Fibroblast of skin of right quadriceps (primary cell): ENCODE results near the gene FAM24A.
"Not testable (repeated sequence)": the region's sequence is repeated elsewhere in the genome, so short reads cannot be mapped to it uniquely, and the experiment has no call there.

Experiments used
- DNase-seq: peaks from one replicate; pipeline ENCODE4 v3.0.0-alpha.2; 2013

FAM24A gene, protein sequence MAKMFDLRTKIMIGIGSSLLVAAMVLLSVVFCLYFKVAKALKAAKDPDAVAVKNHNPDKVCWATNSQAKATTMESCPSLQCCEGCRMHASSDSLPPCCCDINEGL

DNA sequence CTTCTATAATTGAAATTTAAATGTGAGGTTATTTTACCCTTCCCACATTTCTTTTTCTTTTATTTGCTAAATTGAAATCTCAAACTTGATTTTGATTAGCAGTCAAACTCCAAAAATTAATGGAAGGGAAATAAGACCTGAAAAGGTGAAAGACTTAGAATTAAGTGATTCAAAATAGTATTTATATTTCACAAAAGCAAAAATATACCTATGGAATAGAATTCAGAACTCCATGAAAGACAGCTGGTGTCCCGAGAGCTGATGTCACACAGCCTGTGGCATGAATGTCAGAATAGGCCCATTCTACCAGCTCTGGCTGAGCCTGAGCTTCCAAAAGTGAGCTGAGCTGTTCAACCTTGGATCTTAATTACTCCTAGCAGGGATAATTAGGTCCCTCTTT is at the start of gene FAM24A:
Gene FAM24A, plus strand, starts transcription at position 301 of the 400 bp plus-strand sequence. CDS start 1,025 bp downstream, outside the sequence.
- DNase-seq: no peak

DNA sequence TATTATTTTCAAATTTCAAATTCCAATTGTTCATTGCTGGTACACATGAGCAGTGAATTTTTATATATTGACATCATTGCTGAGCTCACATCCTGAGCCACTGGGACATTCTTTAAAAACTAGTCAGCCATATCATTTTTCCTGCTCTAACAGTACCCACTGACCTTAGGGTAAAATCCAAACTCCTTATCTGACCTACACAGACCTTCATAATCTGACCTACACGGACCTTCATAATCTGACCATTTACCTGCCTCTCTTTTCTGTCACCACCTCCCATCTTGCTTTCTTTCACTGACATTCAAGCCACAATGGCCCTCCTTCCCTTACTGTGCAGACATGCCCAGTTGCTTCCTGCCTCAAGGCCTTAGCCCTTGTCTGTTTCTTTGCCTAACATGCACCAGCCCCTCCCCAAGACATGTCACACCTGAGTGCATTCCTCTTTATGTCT is 48.7 kb upstream of the FAM24A start:
- DNase-seq: peak; percentile 64

DNA sequence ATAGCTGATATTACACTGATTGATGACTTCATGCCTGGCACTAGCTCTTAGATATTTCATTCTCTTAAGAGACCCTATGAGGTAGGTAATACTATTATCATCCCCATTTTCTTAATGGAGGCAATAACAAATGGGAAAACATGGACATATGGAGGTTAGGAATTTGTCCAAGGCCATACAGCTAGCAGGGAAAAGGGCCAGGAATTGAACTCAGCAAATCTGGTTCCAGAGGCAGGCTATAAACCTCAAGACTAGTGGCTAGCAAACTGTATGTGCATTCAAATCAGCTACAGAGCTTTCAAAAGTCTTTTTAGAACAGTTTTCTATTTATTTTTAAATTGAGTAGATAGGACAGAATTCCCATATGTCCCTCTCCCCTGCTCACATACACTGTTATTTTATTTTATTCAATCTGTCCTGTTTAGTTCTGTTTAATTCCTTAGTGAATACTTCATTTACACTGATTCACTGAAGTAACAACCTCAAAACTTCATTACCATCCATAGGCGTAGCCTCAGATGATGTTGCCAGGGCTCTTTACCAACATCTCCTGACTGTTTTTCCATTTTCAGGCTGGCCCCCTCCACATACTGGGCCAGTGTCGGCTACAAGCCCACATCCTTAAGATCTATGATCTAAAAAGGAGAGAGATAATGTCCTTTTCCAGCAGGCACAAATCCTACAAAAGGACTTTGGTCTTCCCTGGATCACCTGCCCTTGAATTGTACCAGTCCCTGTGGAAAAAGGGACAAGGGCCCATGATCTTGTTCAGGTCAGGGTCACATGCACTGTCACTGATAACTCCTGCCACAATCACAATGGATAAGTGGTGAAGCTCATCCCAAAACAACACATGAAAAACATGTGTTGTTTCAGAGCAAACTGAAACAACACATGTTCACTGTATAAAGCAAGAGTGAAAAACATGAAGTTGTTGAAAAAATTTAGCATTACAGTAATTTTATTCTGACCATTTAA is 46.9 kb upstream of the FAM24A start:
- no peak for DNase-seq

DNA sequence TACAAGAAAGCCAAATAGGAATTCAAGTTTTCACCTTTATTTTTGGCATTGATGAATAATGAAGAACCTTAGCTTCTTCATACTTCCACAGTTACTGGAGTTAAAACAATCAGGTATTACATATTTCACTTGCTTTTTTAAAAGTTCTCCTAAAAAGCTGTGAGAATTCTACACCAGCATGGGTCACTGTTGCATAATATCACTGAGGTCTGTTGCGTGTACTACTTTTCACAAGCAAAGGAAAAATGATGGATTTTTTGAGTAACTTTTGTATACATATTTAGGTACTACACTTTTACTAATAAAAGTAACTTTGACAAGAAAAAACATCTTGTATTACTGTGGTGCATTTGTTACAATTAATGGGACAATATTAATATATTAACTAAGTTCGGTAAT is 46.2 kb upstream of the FAM24A start:
- DNase-seq: no peak

DNA sequence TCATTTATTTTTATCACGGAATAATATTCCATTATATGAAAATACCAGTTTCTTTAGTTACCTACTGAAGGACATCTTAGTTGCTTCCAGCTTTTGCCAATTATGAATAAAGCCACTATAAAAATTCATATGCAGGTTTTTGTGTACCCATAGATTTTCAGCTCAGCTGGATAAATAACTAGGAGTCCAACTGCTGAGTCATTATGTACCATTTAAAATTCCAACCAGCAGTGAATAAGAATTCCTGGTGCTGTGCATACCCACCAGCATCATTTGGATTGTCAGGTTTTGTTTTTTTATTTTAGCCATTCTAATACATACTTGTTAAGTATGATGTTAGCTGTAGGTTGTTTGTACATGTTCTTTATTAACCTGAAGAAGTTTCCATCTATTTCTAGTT is 45.5 kb upstream of the FAM24A start:
- peak; percentile 52 for DNase-seq

DNA sequence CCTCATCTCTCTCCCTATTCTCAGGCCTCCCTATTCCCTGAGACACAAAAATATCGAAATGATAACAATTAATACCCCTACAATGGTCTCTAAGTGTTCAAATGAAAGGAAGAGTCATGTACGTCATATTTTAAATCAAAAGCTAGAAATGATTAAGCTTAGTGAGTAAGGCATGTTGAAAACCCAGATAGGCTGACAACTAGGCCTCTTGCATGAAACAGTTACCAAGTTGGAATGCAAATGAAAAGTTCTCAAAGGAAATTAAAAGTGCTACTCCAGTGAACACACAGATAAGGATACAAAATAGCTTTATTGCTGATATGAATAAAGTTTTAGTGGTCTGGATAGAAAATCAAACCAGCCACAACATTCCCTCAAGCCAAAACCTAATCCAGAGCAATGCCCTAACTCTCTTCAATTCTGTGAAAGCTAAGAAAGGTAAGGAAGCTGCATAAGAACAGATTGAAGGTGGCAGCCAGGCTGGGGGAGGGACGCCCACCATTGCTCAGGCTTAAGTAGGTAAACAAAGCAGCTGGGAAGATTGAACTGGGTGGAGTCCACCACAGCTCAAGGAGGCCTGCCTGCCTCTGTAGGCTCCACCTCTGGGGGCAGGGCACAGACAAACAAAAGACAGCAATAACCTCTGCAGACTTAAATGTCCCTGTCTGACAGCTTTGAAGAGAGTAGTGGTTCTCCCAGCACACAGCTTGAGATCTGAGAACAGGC is 43.5 kb upstream of the FAM24A start:
- not testable (repeated sequence) for DNase-seq

DNA sequence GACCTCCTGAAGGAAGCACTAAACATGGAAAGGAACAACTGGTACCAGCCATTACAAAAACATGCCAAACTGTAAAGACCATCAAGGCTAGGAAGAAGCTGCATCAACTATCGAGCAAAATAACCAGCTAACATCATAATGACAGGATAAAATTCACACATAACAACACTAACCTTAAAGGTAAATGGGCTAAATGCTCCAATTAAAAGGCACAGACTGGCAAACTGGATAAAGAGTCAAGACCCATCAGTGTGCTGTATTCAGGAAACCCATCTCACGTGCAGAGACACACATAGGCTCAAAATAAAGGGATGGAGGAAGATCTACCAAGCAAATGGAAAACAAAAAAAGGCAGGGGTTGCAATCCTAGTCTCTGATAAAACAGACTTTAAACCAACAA is 41.6 kb upstream of the FAM24A start:
- DNase-seq: not testable (repeated sequence)

DNA sequence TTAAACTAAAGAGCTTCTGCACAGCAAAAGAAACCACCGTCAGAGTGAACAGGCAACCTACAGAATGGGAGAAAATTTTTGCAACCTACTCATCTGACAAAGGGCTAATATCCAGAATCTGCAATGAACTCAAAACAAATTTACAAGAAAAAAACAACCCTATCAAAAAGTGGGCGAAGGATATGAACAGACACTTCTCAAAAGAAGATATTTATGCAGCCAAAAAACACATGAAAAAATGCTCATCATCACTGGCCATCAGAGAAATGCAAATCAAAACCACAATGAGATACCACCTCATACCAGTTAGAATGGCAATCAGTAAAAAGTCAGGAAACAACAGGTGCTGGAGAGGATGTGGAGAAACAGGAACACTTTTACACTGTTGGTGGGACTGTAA is 38.5 kb upstream of the FAM24A start:
- not testable (repeated sequence) for DNase-seq

DNA sequence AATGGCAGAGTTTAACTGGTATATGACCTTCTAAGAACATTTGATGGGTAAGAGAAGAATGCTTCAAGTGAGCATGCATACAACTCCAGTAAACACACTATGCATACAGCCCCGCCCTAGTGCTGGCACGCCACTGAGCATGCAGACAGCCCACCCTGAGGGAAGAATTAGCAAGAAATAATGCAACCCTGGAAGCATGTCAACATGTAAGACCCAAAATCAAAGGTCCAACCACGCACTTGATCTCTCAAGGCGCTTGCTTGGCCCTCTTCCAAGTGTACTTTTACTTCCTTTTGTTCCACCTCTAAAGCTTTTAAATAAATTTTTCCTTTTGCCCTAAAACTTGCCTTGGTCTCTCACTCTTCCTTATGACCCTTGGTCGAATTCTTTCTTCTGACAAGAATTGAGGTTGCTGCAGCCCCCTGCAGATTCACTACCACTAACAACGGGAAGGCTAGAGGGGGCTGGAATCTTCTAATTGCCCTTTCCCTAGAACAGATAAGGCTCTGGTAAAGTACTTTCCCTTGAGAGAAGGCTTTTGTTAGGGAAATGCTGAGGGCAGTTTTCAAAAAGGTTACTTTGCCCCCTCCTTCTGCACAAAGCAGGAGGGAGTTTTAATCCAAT is 34.5 kb upstream of the FAM24A start:
- DNase-seq: no peak

DNA sequence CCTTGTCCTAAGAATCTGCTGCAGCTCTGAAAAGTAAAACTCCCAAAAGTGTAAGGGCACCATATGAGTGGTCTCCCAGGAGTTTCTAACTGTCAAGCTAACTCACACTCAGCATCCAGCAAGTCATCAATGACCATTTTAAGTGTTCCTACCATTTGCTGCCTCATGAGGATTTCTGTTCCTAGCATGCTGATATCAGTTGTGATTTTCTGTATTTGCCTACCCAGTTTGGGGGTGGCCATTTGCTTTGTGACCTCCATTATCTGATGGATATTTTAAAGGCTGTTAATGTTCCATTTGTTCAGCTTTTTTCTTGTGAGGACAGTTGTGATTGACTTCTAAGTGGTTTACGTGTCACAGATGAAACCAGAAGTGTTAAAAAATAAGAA is 33.9 kb upstream of the FAM24A start:
- DNase-seq: no peak

DNA sequence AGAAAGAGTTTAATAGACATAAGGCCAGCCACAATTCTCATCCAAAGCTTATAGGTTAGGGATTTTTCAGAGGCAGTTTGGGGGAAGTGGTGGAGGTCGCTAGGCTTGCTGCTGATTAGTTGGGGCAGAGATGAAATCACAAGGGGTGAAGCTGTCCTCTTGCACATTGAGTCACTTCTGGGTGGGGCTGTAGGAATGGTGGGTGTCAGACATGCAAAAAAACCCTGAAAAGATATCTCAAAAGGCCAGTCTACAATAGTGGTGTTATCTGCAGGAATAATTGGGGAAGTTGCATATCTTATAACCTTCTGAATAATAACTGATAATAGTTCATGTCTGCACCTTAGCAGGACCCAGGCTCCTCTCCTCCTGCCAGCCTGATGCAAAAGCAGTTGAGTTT is 33.1 kb upstream of the FAM24A start:
- no peak for DNase-seq

DNA sequence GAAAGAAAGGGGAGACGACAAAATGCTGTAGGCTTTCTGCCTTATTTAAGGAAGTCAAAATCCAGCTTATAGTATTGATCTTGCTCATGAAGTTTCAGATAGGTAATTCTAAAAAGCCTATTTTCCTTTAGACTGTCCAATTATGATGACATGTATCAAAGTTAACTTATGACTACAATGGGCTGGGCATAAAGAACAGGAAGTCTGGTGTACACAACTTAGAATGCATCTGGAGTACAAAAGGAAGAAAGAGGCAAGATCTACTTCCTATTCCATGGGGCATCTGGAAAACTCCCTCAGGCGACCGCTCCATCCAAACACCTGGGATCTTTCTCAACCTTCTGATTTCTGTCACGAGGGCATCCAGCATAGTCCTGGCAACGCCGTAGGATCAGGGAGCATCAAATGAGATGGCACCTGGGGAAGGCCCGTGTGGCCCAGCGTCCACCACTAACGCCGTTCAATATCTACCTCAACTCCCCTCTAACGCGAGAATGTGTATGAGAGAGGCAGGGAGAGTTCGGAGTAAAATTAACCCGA is 31.5 kb upstream of the FAM24A start:
- DNase-seq: no peak

DNA sequence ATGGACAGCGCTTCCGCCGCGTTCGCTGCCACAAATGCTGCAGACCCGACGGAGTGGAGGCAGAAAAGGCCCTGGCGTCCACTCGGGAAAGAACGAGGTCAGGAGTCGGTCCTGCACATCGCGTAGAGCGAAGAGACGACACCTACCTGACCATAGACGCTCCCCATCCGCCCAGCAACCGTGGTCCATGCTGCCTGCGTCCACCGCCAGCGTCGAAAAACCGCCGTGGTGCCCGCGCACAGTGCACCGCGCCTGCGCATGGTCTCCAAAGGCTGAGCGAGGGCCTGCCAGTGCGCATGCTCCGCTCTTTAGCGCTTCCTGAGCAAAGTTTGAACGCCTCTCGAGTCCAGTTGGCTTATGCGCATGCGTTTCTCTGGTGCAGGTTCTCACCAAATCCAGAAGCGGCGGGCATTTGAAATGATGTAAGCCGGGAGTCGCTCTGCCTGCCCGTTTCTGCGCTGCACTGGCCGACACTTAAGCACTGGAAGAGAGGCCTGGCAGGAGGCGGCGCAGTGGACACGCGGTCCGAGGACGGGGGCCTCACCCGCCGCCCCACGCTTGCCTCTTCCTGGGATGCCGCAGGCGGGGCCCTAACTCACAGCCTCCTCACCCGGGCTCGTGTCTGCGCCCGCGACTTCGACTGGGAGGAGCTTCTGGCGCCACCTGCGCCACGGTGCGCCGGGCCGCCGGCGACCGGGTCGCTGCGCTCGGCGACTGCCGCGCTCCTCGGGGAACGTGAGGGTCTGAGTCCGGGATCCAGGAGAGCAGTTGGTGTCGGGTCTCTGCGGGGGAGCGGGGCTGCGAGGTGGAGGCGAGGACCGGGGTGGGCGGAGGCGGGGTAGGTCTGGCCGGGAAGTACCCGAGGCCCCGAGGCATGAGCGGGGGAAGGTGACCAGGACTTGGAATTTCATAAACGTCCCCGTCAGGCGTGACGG is 30.8 kb upstream of the FAM24A start, which contains the start of gene FAM24B:
Gene FAM24B, minus strand, starts transcription at position 243 of the 935 bp plus-strand sequence. CDS start 29,066 bp downstream, outside the sequence.
- peak; percentile 98 for DNase-seq

DNA sequence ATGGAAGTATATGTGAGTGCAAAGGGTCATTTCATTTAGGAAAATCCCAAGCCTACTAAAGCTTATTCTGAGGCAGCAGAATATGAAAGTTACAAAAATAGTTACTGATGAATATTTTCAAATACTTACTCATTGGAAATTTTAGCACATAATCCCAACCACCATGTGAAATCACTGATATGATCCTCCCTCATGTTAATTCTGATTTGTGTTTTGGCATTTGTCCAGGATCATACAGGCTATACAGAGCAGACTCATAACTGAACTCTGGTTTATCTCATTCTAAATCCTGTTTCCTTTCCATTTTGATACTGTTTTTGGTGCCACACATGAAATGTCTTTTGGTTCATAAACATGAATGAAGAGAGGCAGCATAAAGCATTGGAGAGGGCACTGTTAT is 27.6 kb upstream of the FAM24A start:
- no peak for DNase-seq

DNA sequence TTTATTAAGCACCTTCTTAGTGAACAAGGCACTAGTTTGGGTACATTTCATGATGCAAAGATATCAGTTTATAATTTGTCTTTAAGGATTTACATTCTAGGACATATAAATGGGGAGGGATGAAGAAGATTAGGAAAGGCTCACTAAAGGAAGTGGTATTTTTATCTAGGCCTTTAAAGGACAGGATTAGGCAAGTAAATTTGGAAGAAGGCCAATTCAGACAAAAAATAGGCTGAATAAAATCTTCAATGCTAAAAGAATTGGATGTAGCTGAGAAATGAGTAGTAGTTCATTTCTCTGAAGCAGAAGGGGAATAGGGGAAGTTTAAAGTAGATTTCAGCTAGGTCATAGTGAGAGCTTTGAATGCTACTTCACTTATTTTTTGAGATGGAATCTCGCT is 26.2 kb upstream of the FAM24A start:
- no peak for DNase-seq

DNA sequence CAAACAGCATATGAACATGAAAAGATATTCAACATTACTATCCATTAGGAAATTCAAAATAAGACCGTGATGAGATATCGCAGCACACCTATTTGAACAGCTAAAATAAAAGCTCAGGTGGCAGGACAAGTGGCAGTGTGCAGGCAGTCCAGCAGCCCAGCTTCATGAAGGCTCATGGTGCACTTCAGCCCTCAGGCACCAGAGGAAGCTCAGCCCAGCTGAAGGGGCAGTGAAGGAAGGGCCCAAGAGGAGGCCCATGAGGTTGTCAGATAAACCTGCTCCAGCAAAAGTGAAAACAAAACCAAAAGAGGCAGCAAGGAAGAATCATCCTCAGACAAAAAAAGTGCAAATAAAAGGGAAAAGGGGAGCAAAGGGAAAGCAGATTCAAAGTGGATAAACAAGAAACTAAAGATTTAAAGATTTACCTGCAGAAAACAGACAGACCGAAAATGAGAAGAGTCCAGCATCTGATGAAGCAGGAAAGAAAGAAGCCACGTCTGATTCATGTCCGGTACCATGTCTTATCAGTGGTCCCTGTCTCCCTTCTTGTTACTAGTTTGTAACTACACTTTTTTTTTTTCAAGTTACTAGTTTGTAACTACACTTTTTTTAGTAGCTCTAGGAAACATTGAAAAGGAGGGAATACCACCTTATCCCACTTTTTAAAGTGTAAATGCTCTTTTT is 16.0 kb upstream of the FAM24A start:
- no peak for DNase-seq

DNA sequence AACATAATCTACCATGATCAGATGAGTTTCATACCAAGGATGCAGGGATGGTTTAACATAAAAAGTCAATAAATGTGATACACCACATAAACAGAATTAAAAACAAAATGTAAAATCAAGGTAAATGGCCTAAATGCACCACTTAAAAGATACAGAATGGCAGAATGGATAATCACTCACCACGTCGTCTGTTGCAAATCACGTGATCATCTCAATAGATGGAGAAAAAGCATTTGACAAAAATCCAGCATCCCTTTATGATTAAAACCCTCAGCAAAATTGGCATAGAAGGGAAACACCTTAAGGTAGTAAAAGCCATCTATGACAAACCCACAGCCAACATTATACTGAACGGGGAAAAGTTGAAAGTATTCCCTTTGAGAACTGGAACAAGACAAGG is 6.5 kb upstream of the FAM24A start:
- DNase-seq: not testable (repeated sequence)

DNA sequence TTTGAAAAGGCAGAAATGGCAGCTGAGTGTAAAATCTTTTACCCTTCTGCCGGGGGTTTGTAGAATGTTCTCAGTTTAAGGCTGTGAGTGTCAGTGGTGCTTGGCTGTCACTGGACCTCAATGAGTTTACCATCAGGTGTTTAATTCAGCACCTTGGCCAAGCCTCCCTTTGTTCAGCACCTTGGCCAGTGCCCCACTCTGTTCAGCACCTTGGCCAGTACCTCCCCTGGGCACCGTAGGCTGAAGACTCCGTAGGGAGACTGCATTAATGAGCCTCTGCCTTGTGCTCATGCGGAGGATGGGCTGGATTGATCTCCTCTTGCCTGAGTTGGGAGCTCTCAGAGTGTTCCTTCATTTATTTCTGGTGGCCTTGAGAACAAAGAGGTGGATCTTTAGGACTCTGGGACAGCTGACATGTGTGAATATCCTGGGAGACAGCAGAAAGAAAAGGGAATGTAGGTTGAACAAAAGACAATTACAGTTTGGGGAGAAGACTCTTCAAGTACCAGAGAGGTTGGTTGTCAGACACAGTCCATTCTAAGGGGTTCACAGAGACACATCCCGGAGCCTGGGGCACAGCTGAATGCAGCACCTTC is 1.6 kb downstream of the FAM24A start:
- DNase-seq: peak; percentile 45

DNA sequence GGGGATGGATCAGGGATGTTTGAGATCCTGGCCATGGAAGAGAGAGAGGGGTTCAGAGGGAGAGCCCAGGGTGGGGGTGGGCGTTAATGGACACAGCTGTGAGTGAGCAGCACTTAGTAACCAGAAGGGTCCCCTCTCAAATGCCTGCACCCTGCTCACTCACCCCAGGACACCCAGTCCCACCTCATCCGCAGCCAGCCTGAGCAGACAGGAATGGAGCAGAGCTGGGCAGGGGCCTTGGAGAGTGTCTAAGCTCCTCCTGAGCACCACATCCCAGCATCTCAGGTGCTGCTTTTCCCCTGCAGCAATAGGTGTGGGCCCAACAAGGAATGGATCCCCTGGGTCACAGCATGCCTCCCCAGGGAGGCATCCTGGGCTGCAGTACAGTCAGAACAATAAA is 5.3 kb downstream of the FAM24A start:
- no peak for DNase-seq

DNA sequence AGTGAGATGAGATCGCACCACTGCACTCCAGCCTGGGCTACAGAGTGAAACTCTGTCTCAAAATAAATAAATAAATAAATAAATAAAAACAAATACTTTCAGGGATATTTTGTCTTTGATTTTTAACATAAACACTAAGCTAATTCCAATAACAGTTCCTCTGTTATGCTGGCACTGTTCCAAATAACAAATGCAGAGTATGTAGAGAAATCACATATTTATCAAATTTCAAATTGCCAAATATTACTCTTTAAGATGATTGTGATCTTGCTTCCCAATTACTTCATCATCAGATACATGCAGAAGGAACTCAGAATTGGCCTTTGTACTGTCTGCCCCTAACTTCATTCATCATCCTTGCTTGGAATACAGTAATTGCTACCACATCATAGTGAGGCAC is 19.7 kb downstream of the FAM24A start:
- DNase-seq: no peak
